AG09319 (cell line): ENCODE measurements around the gene YARS1.

Source experiments
- DNase-seq: peaks from one replicate; pipeline ENCODE4 v3.0.0-alpha.2; 2010; ENCODE audit warnings: low read depth; ENCODE audit errors: extremely low read depth
- TF ChIP-seq, protein P1 (sequence below): IDR thresholded peaks from 2 replicates; pipeline ENCODE4 v1.5.1; 2011; ENCODE audit warnings: low read depth, mild to moderate bottlenecking, inconsistent platforms, low read length, moderate library complexity

YARS1 gene

DNA sequence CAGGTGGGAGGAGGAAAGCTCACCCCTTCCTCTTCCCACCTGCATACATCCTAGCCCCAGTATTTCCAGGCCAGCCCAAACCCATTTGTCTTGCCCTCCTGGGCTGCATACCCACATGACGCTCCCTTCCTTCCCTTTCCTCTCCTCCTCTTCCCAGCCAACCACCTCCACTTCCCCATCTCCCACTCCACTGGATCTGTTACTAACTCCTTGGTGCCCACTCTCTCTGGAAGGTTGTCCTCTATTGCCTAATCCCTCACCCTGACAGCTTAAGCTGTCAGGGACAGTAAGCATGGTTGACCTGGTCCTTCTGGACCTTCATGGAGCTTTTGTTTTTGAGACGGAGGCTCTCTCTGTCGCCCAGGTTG lies 91.6 kb downstream of the YARS1 start:
- no peak for DNase-seq
- TF ChIP-seq, protein P1, sequence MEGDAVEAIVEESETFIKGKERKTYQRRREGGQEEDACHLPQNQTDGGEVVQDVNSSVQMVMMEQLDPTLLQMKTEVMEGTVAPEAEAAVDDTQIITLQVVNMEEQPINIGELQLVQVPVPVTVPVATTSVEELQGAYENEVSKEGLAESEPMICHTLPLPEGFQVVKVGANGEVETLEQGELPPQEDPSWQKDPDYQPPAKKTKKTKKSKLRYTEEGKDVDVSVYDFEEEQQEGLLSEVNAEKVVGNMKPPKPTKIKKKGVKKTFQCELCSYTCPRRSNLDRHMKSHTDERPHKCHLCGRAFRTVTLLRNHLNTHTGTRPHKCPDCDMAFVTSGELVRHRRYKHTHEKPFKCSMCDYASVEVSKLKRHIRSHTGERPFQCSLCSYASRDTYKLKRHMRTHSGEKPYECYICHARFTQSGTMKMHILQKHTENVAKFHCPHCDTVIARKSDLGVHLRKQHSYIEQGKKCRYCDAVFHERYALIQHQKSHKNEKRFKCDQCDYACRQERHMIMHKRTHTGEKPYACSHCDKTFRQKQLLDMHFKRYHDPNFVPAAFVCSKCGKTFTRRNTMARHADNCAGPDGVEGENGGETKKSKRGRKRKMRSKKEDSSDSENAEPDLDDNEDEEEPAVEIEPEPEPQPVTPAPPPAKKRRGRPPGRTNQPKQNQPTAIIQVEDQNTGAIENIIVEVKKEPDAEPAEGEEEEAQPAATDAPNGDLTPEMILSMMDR: no peak
